GM12874 (cell line): ENCODE measurements around the gene SIGLEC9.

Experiments
- CTCF ChIP-seq: IDR thresholded peaks from 2 replicates; pipeline ENCODE4 v1.5.1; 2011; ENCODE audit warnings: low read depth, mild to moderate bottlenecking, control low read depth, low read length, moderate library complexity; ENCODE audit not compliant: insufficient read depth

SIGLEC9 gene

GRCh38 chr19:51148580-51148979 lies 23.9 kb downstream of the SIGLEC9 start:
- TF ChIP-seq CTCF: no peak

DNA sequence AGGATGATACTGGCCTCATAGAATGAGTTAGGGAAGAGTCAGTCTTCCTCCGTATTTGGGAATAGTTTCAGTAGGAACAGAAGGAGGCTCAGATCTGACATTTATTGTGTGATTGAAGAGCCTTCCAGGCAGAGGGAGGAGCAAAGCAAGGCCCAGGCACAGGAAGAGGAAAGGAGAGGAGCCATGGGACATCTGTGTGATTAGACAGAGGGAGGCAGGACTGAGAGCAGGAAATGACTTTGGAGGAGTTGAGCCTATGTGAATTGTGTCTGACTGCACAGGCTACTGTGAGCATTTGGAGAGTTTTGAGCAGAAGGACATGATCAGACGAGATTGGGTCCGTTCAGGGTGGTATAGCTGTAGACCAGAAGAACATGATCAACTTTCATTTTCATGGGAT lies 25.9 kb downstream of the SIGLEC9 start:
- TF ChIP-seq CTCF: no peak

DNA sequence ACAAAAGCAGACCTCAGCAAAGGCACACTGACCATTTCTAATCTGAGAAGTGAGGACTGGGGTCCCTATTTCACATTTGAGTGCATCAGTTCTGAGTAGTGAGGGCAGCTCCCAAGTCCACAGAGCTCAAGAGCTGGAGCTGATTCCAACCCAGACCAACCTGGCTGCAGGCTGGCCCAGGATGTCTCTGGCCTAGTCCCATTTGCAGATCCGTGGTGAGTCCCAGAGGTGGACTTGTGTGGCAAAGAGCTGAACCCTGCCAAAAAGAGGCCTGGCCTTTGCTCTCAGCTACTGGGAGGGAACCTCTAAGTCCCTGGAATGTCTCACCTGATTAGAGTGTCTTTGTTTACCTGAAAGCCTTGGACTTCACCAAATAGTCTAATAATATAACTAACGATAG lies 32.0 kb downstream of the SIGLEC9 start:
- no peak for TF ChIP-seq CTCF

- TF ChIP-seq CTCF: no peak
Measured at GRCh38 chr19:51157265-51157664, 32.6 kb downstream of the SIGLEC9 start.

DNA sequence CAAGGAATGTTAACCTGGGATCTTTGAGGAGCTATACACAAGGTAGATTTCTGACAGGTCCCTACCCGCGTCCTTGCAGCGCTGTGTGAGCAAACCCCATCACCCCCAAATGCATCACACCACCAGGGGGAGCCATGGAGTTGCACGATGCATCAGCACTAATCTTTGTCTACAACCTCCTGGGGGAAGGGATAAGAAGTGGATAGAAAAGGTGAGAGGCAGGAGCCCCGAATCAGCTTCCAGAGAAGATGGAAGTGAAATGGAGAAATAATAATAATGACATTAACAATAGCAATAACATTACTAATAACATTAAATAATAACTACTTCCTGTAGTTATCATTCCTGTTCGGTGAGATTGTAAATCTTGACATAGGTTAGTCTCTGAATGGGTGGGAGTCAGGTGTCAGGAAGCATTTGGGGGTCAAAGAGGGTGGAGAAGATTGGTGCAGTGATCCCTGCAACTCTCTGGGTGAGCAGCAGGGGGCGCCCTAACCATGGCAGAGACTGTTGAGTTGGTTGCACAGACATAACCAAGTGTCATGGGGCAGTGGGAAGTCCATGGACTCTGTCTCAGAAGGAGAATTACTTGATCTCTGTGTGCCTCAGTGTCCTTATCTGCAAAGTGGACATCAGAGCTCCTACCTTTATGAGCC lies 33.9 kb downstream of the SIGLEC9 start:
- TF ChIP-seq CTCF: peak; percentile 88

- TF ChIP-seq CTCF: no peak
Measured at GRCh38 chr19:51159656-51160055, 35.0 kb downstream of the SIGLEC9 start.

DNA sequence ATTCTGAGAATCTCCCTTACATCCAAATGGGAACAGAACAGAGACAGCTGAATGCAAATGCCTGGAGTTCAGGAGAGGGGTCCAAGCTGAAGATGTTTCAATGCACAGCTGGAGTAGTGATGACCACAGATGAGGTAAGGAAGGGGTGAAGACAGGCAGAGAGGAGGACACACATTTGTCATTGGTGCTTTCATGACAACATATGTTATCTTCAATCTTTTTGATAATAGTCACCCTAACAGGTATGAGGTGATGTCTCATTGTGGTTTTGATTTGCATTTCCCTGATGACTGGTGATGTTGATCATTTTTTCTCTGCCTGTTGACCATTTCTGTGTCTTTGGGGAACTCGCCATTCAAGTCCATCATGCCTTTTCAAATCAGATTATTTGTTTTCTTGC lies 36.6 kb downstream of the SIGLEC9 start:
- no peak for TF ChIP-seq CTCF

GRCh38 chr19:51161867-51162496 lies 37.3 kb downstream of the SIGLEC9 start:
- no peak for TF ChIP-seq CTCF
